Measurements from ENCODE around the gene ZBTB20.

The ZBTB20 gene

DNA sequence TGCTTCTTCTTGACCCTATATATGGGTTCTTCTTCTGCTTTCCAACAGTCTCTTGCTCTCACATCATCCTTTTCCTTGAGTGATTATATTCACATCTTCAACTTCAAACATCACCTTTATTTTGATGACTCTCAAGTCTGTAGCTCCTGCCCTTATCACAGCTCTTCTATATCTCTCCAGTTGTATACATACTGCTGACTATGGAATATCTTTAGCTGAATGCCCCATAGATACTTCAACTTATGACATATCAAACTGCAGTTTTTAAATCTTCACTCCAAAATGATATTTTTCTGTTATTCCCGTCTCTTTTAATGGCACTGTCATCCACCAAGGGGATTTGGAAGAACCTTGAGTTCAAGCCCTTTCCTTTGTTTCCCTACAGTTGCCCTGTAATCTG, 139.1 kb downstream of the ZBTB20 start:
- no peak for DNase-seq

DNA sequence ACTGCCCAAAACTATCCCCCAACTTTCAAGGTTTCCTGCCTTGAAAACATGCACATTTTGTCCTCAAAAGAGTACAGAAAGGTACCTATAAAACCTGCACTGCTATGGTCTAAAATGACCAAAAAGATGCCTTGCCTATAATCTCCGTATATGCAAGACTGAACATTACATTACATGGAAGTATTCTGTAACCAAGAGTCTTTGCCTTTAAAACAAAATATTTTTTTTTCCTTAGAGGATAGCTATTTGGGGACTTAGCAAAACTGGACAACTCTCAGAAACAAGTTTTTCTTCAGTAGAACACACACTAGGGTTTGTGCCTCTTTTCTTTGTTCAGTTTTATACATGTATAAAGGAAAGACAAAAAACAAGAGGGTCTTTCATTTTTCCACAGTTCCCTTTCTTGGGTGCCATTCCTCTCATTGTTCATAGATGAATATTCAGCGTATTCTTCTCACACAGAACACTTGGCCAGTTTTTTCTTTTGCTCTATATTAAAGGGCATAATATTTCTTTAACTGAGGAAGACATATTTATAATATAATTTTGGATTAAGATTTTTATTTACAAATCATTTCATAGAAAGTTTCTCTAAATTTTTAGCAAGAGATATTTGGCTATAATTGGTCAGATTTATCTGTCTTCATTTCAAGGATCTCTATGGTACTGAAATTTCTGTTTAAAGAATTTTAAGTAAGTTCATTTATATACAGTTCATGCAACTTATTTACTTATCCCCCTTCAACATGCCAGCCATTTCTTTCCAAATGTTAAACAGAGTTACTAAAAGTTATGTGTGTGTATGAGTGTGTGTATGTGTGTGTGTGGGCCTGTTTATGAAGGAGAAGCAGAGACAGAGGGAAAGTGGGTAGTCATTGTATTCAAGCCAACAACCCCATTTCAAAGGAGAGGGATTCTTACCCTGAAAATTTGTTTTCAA, 142.6 kb downstream of the ZBTB20 start:
- no peak for DNase-seq

DNA sequence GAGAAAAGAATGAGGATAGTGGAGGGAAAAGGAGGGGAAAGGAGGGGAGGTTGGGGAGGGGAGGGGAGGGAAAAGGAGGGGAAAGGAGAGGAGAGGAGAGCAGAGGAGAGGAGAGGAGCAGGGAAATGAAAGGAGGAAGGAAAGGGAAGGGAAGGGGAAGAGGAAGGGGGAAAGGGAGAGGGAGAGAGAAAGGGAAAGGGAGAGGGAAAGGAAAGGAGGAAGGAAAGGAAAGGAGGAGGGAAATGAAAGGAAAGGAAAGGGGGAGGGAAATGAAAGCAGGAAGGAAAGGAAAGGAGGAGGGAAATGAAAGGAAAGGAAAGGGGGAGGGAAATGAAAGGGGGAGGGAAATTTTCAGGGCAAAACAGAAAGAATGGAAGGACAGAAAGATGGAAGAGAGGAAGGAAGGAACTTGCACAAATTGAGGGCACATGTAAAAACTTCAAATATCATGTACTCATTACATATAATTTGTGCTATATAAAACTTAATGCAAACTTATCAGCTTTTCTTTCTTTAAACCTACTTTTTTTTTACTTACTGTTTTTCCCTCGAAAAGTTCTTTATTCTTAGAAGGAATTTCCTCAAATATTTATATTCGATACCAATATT, 148.0 kb downstream of the ZBTB20 start:
- DNase-seq, result no peak

DNA sequence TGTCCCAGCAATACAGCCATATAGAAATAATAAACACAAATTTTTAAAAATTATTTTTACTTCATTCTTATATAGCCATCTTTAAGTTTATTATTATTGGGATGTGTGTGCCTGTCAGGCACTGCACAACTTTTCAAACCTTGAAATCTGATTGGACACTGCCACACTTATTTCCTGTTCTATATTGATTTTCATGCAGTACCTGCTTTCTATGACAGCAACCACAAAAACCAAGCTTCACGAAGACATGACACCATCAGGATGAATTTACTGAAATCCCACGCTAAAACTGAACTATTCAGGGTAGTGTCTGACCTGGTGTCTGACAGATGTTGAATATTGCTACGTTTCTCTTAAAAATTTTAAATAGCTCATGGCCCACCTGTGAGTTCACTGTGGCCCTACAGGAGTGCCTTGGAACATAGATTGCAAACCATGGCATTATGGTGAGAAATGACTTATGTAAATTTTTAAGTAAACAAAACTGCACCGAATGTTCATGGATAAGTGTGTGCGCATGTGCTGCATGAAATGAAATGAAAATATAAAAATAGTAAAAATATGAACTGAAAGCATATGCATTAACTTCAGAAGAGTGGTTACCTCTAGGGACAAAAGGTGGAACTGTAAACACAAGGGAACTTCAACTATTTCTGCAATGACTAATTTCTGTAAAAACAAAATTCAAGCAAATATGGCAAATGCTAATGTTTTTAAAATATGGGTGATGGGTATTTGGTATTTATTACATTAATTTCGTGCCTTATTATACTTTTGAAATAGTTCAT, 152.3 kb downstream of the ZBTB20 start:
- DNase-seq, result no peak

DNA sequence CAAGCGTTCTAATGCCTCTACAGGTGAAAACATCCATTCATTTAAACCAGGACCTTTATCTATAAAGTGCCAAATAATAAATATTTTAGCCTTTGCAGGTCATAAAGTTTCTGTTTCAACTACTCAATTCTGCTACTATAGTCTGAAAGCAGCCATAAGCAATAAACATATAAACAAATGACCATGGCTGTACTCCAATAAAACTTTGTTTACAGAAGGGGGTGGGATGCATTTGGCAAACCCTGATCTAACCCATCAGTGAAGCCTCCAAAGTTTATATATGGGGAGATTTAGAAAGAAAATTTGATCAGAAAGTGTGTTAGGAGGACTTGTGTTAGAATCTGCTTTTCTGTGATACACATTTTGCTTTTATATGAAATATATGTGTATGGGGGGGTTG, 161.3 kb downstream of the ZBTB20 start:
- no peak for DNase-seq

DNA sequence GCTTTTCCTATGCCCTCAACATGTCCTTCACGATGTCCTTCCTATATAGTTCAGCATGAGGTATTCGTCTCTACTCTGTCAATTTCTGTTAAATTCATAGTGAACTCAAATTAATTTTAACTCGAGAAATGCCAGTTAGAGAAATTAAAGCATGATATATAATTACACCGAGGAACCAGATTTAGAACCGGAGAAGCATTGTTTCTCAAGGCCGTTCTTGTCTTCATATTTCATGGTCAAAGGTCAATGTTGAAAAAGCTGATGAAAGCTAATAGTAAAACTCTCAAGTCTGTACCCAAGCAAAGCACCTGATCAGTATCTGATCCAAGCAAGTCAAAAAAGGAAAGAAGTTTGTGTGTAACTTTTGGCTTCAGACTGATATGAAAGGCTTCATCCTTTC, 163.8 kb downstream of the ZBTB20 start:
- DNase-seq, result no peak

DNA sequence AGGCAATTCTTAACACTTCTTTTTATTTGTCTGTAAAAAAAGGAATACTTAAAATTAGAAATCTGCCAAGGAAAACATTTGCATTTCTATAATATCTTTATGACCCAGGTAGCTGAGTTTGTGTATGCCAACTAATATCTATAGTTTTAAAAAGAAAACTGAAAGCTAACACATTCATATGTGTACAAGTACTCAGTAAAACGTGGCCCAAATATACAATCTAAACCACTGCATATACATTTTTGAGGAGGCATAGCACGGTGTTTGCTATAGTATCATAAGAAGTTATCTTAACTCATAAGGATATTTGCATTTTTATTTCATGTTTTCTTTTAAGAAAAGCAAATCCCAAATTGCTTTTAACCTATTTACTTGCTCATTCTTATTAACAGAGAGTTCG, 172.7 kb downstream of the ZBTB20 start:
- DNase-seq, result no peak

DNA sequence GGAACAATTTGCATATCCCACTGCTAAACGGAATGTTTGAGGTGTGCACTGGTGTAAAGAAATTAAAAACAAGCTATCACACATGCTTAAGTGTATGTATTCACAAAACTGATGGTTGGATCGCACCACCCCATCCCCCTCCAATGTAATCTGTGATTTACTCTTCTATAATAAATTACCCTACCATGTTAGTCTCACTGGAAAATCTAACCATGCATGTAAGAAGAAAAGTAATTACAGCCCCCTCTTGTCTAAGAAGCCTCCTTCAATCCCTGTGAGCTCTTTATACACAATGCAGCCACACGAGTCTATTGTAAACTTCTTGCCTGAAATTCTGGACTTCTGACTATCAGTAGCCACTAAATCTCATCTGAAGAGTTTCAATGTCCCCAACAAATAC, 173.6 kb downstream of the ZBTB20 start:
- no peak for DNase-seq

DNA sequence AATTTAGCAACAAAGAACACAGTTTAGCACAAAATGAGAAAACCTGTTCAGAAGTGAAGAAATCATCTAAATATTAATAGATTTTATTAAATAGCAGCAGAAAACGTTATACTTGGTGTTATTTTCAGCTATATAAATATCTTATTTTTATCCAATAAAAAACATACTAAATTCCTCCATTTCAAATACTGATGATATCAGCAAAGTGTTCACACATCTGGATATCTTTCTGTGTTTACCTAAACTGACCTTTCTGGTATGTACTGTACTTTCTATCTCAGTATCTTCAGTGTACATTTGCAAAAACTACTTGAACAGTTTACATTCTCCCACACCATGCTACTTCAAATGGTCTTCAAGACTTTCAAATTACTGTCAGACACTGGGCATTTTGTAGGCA, 179.9 kb downstream of the ZBTB20 start:
- DNase-seq, result no peak

DNA sequence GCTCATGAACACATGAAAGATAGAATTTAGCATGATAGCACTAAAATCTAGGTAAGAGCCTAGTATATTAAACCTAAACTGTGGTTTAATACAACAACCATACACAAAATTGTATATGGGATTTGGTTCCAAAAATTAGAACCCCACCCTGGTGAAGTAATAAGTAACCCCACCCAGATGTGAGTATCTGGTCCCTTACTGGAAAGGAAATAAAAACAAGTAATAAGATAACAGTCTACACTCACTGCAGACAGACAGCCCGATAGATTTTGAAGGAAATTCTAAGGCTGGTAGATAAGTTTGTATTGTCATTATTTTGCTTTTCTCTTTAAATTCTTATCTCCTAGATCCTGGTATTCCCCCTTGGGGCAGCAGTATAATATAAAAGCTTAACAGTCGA, 184.9 kb downstream of the ZBTB20 start:
- DNase-seq, result no peak

DNA sequence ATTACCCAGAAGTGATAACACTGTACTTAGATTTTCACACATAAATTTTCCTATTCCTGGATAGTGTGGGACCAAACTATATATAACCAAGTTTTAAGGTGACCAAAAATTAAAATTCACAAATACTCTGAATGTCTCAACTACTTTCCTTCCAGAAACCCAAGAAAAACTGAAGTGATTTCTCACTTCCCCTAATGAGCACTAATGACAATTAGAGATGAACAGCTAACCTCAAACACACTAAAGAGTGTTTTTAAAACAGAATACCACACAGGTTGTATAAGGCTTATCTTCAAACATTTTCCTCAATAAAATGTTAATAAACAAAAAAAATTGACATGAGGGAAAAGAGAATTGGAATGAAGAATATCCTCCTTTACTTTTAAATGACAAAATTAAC, 188.2 kb downstream of the ZBTB20 start:
- DNase-seq, result no peak

DNA sequence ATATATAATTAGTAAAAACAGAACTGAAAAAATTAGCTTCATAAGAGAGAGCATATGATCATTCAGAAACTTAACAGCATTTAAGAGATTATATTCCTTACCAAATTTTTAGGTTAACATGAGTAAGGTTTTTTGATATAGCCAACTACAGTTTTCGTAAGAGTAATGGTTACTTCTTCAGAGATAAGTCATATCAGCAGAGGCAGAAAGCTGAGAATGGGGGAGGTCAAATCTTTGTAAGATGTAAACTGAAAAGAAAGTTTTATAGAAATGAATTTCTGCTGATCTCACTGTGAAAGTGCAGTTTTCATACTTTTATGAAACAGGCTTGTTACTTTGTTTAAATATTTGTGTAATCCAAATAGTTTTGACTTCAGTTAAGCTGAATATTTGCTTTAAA, 193.3 kb downstream of the ZBTB20 start:
- DNase-seq, result no peak

DNA sequence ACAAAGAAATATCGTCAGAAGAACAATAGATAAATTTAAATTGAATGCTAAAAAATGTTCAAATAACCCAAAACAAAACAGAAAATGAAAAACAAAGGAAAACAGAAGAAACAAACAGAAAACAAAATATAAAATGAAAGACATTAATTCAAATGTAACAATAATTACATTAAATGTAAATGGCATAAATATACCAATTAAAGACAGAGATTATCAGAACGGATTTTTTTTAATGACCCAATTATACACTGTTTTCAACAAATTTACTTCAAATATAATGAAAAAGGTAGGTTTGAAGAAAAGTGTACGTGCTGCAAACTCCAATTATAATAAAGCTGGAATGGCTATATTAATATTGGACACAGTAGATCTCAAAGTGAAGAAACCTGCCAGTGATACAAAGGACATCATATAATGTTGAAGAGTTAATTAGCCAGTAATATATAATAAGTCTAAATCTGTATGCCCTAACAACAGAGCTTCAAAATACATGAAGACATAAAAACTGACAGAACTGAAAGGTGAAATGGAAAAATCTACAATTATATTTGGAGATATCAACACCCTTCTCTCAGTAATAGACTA, 193.8 kb downstream of the ZBTB20 start:
- no peak for DNase-seq

DNA sequence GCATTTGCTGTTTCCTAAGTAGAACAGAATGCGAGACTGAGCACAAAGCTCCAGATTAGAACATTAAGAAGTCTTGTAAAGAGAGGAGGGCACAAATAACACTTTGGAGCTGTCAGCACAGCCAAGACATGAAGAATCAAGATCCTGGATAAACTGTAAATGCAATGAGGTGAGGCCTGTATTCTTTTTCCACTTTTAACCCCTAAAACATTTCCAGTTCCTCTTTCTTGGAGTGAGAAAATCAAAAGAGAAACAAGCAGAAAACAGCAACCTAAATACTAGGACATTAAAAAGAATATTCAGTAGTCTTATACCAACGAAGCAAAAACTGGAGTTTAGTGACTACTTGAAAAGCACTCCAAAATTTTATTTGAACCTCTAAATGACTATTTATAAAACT, 204.3 kb downstream of the ZBTB20 start:
- DNase-seq, result no peak

DNA sequence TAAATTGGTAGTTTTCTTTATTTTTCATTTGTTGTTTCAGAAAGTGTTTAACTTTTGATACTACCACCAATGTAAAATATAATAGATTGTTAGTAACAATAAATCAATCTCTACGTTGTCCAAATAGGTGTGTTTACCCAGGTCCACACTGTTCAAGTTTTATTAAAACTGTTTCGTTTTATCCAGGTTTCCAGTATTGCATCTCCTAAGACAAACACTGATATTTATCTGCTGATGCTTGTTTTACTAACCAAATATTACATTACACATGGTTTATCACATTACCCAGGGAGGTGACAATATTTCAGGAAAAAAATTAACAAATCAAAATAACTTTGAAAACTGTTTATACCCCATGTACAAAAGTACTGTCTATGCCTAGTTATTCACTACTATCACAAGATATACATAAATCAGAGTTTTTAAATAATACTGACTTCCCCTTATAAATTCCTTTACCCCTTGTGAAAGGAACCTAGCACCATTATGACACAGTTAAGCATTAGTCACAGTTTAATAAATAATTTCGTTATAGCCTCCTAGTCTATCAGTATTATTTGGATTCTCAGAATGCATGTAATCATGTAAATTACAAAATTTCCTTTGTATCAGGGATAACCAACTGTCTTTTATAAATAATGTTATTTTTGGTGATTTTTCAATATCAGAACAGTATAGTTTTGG, 205.3 kb downstream of the ZBTB20 start:
- DNase-seq, result no peak

DNA sequence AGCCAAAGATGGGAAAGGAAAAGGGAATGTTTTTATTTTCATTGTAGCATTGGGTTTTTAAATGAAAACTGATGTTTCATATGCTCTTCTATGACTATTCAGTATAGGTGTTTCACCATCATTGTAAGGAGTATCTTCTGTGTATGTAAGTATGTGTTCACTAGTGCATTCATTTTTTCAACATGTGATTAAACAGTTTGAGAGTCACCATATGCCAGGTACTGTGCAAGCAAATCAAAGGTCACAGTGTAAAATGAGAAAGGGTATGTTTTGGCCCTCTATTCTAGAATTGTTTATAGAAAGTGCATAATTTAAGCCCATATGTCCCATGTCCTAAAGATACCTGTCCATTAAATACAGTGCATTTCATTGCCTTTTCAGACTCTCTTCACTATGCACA, 207.2 kb downstream of the ZBTB20 start:
- no peak for DNase-seq

DNA sequence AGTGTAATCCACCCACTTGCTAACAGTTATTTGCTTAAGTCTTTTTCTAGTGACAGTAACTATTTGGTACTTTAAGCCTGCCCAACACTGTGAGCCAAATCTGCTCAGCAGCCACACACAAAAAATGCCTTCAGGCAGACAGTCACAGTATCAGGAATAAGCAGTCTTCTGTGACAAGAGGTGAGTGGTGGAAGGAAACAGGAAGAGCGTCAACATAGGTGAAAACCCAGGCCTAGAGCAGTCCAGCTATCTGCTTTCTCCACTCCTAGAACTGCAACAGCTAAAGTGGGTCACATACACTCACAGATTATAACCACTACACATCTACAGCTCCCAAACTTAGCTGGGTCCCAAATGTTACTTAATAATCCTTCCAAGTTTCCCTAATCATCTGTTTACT, 213.7 kb downstream of the ZBTB20 start:
- no peak for DNase-seq

DNA sequence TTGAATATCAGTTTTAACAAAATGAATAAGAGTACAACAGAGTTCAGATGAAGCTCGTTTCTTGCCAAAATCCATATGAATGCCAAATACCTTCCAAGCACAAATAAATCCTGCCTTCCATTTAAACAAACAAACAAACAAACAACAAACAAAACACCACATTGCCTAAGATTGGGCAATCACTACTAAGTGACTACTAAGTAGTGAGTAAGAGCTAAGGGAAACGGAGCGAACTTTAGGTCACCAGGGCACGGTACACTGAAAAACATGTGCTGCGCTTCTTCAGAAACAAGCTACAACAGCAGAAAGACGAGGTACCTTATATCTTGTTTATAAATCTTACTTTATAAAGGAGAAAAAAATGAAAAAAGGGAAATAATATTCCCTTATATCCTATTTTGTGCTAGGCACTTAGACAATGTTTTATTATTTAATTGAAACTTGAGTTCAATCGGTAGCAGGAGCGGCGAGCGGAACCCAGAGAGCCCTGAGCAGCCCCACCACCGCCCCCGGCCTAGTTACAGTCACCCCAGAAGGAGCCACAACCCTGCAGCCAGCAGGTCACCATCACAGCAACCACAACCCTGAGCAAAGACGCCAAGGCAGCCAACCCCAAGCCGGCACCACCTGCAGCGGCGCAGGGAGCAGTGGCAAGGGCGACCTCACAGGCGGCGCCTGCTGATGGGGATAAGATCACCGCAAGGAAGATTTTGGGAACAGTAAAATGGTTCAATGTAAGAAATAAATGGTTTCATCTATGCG, 216.9 kb downstream of the ZBTB20 start:
- DNase-seq, result no peak

DNA sequence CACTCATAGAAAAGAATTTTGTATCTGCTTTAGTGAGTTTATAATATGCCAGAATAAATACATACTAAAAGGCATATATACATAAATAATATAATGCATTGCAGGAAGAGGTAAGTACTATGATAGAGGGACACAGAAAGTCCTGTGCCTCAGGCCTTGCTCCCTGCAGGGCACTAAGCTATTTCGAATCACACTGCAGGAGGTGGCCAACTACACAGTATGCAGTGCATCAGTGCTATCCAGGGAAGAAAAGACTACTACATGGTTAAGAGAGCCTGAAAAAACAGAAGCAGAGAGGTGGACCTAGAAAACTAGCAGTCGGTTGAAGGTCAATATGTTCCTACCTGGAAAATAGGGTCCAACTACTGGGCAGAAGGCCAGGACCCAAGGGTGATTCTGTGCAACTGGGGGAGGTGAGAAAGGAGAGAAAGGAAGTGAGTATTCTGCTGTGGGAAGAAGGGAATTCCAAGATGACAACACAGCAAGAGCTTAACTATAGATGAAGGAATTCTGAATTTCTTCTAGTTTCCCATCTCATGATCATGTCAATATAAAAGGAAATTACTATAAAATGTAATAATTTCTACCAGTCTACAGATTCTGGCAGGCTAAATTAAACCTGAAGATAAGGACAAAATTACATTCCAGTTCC, 218.0 kb downstream of the ZBTB20 start:
- no peak for DNase-seq

DNA sequence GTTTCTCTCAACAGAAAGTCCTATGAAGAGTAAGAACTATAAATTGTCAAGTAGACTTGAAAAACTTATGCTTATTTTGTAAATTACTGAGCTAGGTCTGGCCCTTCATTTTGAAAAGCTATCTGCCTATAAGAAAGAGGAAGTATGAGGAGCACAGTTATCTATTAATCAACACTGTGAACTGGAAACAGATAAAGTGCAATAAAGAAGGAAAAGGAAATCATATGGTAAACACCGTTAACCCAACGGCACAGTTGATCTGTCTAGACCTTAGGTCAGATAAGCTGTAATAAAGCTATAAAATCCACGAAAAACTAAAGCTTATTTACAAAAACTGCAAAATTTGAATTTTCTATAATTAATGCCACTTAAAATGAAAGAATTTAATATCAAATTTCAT, 242.5 kb downstream of the ZBTB20 start:
- no peak for DNase-seq

DNA sequence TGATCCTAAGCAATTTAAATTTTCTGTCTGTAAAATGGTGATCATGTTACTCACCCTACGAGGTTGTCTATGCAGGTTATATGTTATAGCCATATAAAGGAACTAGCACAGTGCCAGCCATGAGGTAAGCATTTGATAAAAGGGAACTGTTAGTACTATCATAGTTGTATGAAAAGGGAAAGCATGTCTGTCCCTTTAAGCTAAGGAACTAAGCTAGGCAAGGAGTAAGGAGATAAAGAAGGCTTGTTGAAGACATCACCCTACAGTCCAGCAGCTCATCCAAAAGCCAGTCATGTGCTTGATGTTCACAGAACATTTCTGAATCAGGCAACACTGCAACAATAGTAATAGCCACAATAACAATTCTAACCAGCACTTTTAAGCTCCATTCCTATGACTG, 243.9 kb downstream of the ZBTB20 start:
- no peak for DNase-seq

Measured in activated T-cell treated with anti-CD3 and anti-CD28 coated beads for 4 hours (primary cell).